Measurements from ENCODE around the gene TSPAN18.

- no peak for TF ChIP-seq POLR2A (IDR thresholded peaks at IDR 0.05; ENCODE audit: low read depth, low read length)
- no peak for TF ChIP-seq POLR2AphosphoS5 (IDR thresholded peaks at IDR 0.05; ENCODE audit: low read depth, low read length)
Observed at GRCh38 chr11:44818110-44818509, 91.3 kb downstream of the TSPAN18 start.
